GM23248 (cell line): Measurements from ENCODE around the gene CPTP.

ENCODE experiments used
- EZH2 ChIP-seq: fragments of 200-600 bp; sonication (generic); IDR thresholded peaks from 2 replicates; pipeline ENCODE4 v1.6.1; 2018; ENCODE audit warnings: antibody characterized with exemption, mild to moderate bottlenecking; ENCODE audit not compliant: insufficient read depth, poor library complexity, severe bottlenecking
- EZH2phosphoT487 ChIP-seq: fragments of 200-600 bp; sonication (generic); IDR thresholded peaks from 2 replicates; pipeline ENCODE4 v1.6.1; 2018; ENCODE audit warnings: antibody characterized with exemption, moderate library complexity, mild to moderate bottlenecking, low read depth; ENCODE audit not compliant: insufficient read depth

DNA sequence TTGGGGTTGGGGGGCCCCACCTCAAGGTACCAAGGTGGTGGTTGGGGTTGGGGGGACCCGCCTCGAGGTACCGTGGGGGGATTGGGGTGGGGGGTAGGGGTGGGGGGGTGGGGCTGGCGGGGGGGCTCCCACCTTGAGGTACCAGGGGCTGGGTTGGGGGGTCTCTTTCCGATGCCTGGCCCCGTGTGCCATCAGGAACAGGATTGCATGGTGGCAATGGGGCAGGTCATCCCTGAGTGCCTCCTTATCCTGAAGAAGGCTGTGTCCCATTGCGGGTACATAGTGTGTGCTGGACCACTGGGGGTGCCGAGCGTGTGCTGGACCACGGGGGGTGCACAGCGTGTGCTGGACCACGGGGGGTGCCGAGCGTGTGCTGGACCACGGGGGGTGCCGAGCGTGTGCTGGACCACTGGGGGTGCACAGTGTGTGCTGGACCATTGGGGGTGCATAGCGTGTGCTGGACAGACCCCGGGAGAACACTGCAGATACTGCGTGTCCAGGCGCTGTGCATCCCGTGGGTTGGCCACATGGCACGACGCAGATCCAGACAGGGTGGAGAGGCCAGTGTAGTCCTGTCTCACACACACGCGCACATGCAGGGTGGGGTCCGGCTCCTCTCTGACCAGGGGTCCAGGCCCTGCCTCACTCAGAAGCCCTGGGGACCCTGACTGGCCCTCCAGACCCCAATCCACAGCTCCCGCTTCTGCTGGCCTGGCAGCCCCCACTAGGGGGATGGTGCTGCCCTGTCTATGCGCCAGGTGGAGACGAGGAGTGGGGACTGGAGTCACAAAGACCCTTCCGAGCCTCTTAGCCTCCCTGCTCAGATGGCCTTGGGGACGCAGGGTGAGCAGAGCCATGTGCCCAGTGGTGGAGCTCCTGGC, 40.1 kb upstream of the CPTP start:
- TF ChIP-seq EZH2 (no peak), EZH2phosphoT487 (no peak)
